Esophagus squamous epithelium (tissue), 5 donors: Measurements from ENCODE around the gene ISCA2. TPM values are rescaled to one million over a fixed set of nuclear protein-coding genes. Genes with fewer than 3 reads are reported as not detected.

Experiments
- DNase-seq: peaks from one replicate; lab custom pipeline; 2025; lab: John Stamatoyannopoulos, UW
- H3K27ac ChIP-seq, 4 donors: fragments of 200-600 bp; sonication (generic); one replicate each; pipeline ENCODE4 v1.5.1; 2016 to 2019; ENCODE audit warnings: mild to moderate bottlenecking in 1 of 4
- H3K27me3 ChIP-seq, 4 donors: fragments of 200-600 bp; sonication (generic); 1 replicate in 3 of 4; 2 replicates in 1 of 4; pipeline versions ENCODE4 v1.5.1 to v1.6.0; 2017 to 2021; ENCODE audit warnings: antibody characterized with exemption in 1 of 4
- H3K36me3 ChIP-seq, 3 donors: fragments of 200-600 bp; sonication (generic); one replicate each; pipeline ENCODE4 v1.5.1; 2016 to 2019
- H3K4me1 ChIP-seq, 3 donors: fragments of 200-600 bp; sonication (generic); one replicate each; pipeline ENCODE4 v1.5.1; 2017 to 2019
- H3K4me3 ChIP-seq, 4 donors: fragments of 200-600 bp; sonication (generic); 1 replicate in 3 of 4; 2 replicates in 1 of 4; pipeline ENCODE4 v1.5.1; 2016 to 2019; ENCODE audit warnings: mild to moderate bottlenecking in 2 of 4, moderate library complexity in 1 of 4
- H3K9me3 ChIP-seq, 3 donors: fragments of 200-600 bp; sonication (generic); one replicate each; pipeline ENCODE4 v1.5.1; 2016 to 2019
- CTCF ChIP-seq, 6 experiments: fragments of 450-650 bp in 4 of 6; fragments of 200-600 bp in 2 of 6; sonication (generic) in 2 of 6; IDR thresholded peaks; one replicate each; pipeline ENCODE4 v1.5.1; 2016 to 2019; ENCODE audit warnings: antibody characterized with exemption in 6 of 6, mild to moderate bottlenecking in 4 of 6, moderate library complexity in 4 of 6
- POLR2A ChIP-seq, 4 donors: fragments of 450-650 bp; IDR thresholded peaks; one replicate each; pipeline ENCODE4 v1.6.1; 2017; ENCODE audit warnings: antibody characterized with exemption in 4 of 4, mild to moderate bottlenecking in 4 of 4, moderate library complexity in 3 of 4
- WGBS, 2 donors: methylation state at CpG; one replicate each; pipeline ENCODE4 v1.1.5; 2018; 5-methylcytosine and 5-hydroxymethylcytosine counted together
- intact Hi-C: fragments of 100-400 bp; cut with DNase I; formaldehyde crosslinking; loops from one replicate; pipeline ENCODE4 v1.15.0; 2022
- total RNA-seq, 4 donors: library from RNA; depleted of rRNA; stranded (reverse); fragments of >200 nt; gene quantifications; one replicate each; pipeline ENCODE4 v1.1.0, GENCODE V29; 2016
- donor health status: DM: yes; HTN: yes; CAD: no.

The ISCA2 gene
- total RNA-seq, 4 donors from 2014 or later: 4.6 to 15.1 (median 6.2) TPM

DNA sequence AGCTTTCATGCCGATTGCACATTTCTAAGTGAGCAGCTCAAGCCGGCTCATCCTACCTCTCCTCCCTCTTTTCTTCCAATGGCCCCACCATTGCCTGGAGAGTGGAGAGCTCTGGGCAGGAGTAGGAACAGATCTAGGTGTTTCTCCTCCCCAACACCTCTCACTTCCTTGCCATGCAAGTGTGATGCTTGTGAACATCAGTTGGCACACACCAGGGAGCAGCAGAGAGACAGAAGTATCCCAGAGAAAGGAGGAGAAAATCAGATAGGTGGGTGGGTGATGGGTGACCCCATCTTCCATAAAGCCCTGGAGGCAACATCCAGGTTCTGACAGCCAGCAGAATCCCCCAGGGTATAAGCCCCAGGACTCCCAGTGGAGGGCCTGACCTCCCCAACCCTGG lies 28.2 kb upstream of the ISCA2 start:
- TF ChIP-seq CTCF (IDR thresholded peaks at IDR 0.05) (no peak), POLR2A (IDR thresholded peaks at IDR 0.05) (no peak)
- no peaks in the 10 kb centered on the region for H3K9me3 ChIP-seq
- H3K4me3 ChIP-seq: no peak overlapping the region
- H3K4me1 ChIP-seq: peaks cover 0 to 16% (median 0%) of the 10 kb centered on the region in 3 donors
- no peak overlapping the region for H3K27ac ChIP-seq
- H3K36me3 ChIP-seq: no peaks in the 10 kb centered on the region
- no peaks in the 10 kb centered on the region for H3K27me3 ChIP-seq
- DNase-seq: no peak
- intact Hi-C loops: no loop called here
- WGBS, 2 donors: 89 to 100% methylated on average over 1 to 2 of the region's 2 CpGs

GRCh38 chr14:74468513-74468912 lies 25.1 kb upstream of the ISCA2 start:
- H3K9me3 ChIP-seq: no peaks in the 10 kb centered on the region
- H3K4me1 ChIP-seq: peaks cover 0 to 18% (median 0%) of the 10 kb centered on the region in 3 donors
- no peak overlapping the region for H3K27ac ChIP-seq
- H3K4me3 ChIP-seq: no peak overlapping the region
- 94 to 95% methylated on average over 3 of the region's 3 CpGs for WGBS, 2 donors
- TF ChIP-seq POLR2A (IDR thresholded peaks at IDR 0.05) (no peak), CTCF (IDR thresholded peaks at IDR 0.05) (no peak)
- no peaks in the 10 kb centered on the region for H3K27me3 ChIP-seq
- DNase-seq: no peak
- H3K36me3 ChIP-seq: peaks cover 0 to 13% (median 0%) of the 10 kb centered on the region in 3 donors
- intact Hi-C loops: no loop called here

DNA sequence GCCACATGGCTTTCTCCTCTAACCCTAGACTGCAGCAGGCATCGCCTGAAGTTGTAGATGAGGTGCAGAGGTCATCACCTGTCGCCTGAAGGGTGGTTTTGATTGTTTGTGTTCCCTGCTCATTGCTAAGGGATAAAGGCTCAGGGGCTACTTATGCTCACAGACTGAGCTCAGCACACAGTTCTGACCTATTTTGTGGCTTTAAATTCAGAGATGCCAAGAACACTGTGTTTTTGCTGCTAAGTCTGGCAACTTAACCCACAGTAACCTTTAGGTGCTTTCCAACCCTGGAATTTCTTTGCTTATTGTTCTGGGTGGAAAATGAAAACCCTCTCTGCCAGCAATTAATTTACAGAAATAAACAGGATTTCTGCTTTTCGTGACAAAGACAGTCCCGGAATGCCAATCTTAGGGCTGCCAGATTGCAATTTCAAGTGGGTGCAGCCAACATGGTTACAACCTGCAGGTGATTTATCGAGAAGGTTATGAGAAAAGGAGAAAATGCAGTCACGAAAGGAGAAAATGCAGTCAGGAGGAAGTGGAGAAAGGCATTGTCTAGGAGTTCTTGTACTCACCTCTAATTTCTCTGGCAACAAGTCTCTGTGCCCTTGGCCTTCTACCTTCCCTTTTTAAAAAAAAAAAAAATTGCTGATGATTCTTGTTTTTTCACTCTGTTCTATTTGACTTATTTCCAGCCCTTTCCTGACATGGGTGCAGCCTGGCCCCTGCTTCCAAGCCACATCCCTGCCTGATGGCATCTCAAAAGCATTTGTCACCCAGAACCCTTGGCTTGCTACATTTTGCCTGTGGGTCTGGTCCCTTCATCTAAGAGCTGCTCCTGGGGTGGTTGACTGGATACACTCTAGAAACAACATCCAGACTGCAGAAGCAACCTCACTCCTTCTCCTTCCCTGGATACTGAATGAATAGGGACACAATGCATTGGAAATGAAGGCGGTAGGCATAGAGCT lies 23.7 kb upstream of the ISCA2 start:
- TF ChIP-seq CTCF (IDR thresholded peaks at IDR 0.05): no peak
- TF ChIP-seq POLR2A (IDR thresholded peaks at IDR 0.05): no peak
- H3K36me3 ChIP-seq: peaks cover 0 to 26% (median 3%) of the 10 kb centered on the region in 3 donors
- no peaks in the 10 kb centered on the region for H3K27me3 ChIP-seq
- H3K4me1 ChIP-seq: peaks cover 0 to 18% (median 0%) of the 10 kb centered on the region in 3 donors
- DNase-seq: no peak
- intact Hi-C loops: loop anchor here (10.0 kb wide), 1 partner anchor 115 kb away; no protein-coding TSS in a partner anchor
- peak overlapping the region in 2 of 4 donors; percentile 4 to 21 for H3K27ac ChIP-seq
- H3K9me3 ChIP-seq: no peaks in the 10 kb centered on the region
- WGBS, 2 donors: 48 to 49% methylated on average over 7 of the region's 7 CpGs
- no peak overlapping the region for H3K4me3 ChIP-seq

DNA sequence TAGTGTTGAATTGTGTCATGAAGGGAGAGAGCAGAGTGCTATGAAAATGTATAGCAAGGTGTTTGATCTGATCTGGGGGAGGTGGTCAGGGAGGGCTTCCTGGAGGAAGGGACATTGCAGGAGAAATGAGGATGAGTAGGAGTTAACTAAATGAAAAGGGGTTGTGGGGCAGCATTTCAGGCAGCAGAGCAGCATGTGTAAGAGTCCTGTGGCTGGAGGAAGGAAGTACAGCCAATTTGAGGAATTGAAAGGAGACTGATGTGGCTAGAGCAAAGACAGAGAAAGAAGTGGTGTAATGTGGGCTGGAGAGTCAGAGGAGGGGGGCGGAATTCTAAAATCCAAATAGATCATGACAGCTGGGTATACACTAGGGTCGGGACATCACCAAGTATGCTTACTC lies 21.0 kb upstream of the ISCA2 start:
- peaks cover 0 to 51% (median 3%) of the 10 kb centered on the region in 3 donors for H3K36me3 ChIP-seq
- H3K27ac ChIP-seq: no peak overlapping the region
- H3K4me3 ChIP-seq: no peak overlapping the region
- intact Hi-C loops: loop anchor here (10.0 kb wide), 1 partner anchor 118 kb away; no protein-coding TSS in a partner anchor
- TF ChIP-seq CTCF (IDR thresholded peaks at IDR 0.05) (no peak), POLR2A (IDR thresholded peaks at IDR 0.05) (no peak)
- no peaks in the 10 kb centered on the region for H3K9me3 ChIP-seq
- no peaks in the 10 kb centered on the region for H3K27me3 ChIP-seq
- no peak for DNase-seq
- peaks cover 0 to 18% (median 0%) of the 10 kb centered on the region in 3 donors for H3K4me1 ChIP-seq
- WGBS, 2 donors: 80 to 95% methylated on average over 2 of the region's 2 CpGs

GRCh38 chr14:74474376-74474775 lies 19.2 kb upstream of the ISCA2 start:
- Histone ChIP-seq H3K4me3 (no peak overlapping the region), H3K27me3 (no peaks in the 10 kb centered on the region), H3K9me3 (no peaks in the 10 kb centered on the region), H3K27ac (no peak overlapping the region), H3K4me1 (peaks cover 0 to 12% (median 0%) of the 10 kb centered on the region in 3 donors), H3K36me3 (peaks cover 0 to 67% (median 9%) of the 10 kb centered on the region in 3 donors)
- intact Hi-C loops: loop anchor here (10.0 kb wide), 1 partner anchor 120 kb away; no protein-coding TSS in a partner anchor
- no peak for TF ChIP-seq CTCF (IDR thresholded peaks at IDR 0.05)
- no peak for TF ChIP-seq POLR2A (IDR thresholded peaks at IDR 0.05)
- 60 to 70% methylated on average over 1 to 2 of the region's 2 CpGs for WGBS, 2 donors
- DNase-seq: no peak
